HL-60 (cell line): ENCODE results near the gene FN1.

Source experiments
- DNase-seq, 2 experiments: peaks; one replicate each; pipeline ENCODE4 v3.0.0-alpha.2; 2010 to 2020; ENCODE audit warnings: low read depth in 1 of 2, low spot score in 1 of 2
- H3K27ac ChIP-seq: fragments of 250-450 bp; sonication (Bioruptor Pico); replicated peaks from 2 replicates; pipeline ENCODE4 v1.5.1; 2020; ENCODE audit warnings: mild to moderate bottlenecking, moderate library complexity
- H3K27me3 ChIP-seq: fragments of 250-450 bp; sonication (Bioruptor Pico); 2 replicates; pipeline ENCODE4 v1.5.1; 2021; ENCODE audit warnings: mild to moderate bottlenecking, moderate library complexity; ENCODE audit not compliant: insufficient read depth, poor library complexity, severe bottlenecking
- H3K4me3 ChIP-seq: replicated peaks from 2 replicates; pipeline ENCODE4 v1.5.1; 2011; ENCODE audit warnings: mild to moderate bottlenecking, control low read depth, low read length; ENCODE audit not compliant: insufficient read depth
- GABPA ChIP-seq: IDR thresholded peaks from 2 replicates; pipeline ENCODE4 v1.6.1; 2012; ENCODE audit warnings: low read depth
- POLR2AphosphoS5 ChIP-seq: IDR thresholded peaks from 2 replicates; pipeline ENCODE4 v1.6.1; 2012; ENCODE audit warnings: low read depth
- SPI1 ChIP-seq: IDR thresholded peaks from 2 replicates; pipeline ENCODE4 v1.6.1; 2012; ENCODE audit warnings: low read depth, mild to moderate bottlenecking, borderline replicate concordance
- TF ChIP-seq, protein P1 (sequence below): IDR thresholded peaks from 2 replicates; pipeline ENCODE4 v1.6.1; 2012; ENCODE audit warnings: low read depth; ENCODE audit not compliant: insufficient replicate concordance
- TF ChIP-seq, protein P2 (sequence below): IDR thresholded peaks from one replicate; pipeline ENCODE4 v1.5.1; 2011; ENCODE audit warnings: low read length, control low read depth, inconsistent platforms; ENCODE audit not compliant: insufficient read depth

The FN1 gene

DNA sequence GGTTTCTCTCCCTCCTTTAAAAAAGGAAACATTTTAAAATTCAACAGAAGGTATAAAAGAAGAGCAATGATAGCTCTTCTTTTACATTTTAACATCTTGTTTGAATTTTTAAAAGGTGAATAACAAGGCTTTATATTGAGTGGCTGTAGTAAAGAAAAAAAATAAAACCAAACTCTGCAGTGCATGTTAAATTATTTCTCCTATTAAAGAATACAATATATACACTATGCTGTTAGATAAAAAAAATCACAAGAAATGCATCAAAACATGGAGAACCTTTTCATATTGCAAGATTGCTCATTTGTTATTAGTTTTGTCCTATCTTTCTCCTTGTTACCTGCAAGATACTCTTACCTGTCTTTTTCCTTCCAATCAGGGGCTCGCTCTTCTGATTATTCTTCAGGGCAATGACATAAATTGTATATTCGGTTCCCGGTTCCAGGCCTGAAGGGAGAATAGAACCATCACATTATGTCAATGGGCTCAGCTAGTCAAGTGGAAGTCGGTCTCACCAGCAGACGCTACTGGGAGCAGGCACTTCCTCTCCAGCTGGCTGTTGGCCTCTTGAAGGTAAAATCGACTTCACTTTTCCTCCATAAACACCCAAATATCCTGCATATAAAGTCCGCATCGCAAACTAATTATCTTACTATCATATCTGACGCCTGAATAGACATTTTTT lies 62.8 kb downstream of the FN1 start:
- H3K4me3 ChIP-seq: no peak overlapping the region
- no peak overlapping the region for H3K27ac ChIP-seq
- TF ChIP-seq, protein P1, sequence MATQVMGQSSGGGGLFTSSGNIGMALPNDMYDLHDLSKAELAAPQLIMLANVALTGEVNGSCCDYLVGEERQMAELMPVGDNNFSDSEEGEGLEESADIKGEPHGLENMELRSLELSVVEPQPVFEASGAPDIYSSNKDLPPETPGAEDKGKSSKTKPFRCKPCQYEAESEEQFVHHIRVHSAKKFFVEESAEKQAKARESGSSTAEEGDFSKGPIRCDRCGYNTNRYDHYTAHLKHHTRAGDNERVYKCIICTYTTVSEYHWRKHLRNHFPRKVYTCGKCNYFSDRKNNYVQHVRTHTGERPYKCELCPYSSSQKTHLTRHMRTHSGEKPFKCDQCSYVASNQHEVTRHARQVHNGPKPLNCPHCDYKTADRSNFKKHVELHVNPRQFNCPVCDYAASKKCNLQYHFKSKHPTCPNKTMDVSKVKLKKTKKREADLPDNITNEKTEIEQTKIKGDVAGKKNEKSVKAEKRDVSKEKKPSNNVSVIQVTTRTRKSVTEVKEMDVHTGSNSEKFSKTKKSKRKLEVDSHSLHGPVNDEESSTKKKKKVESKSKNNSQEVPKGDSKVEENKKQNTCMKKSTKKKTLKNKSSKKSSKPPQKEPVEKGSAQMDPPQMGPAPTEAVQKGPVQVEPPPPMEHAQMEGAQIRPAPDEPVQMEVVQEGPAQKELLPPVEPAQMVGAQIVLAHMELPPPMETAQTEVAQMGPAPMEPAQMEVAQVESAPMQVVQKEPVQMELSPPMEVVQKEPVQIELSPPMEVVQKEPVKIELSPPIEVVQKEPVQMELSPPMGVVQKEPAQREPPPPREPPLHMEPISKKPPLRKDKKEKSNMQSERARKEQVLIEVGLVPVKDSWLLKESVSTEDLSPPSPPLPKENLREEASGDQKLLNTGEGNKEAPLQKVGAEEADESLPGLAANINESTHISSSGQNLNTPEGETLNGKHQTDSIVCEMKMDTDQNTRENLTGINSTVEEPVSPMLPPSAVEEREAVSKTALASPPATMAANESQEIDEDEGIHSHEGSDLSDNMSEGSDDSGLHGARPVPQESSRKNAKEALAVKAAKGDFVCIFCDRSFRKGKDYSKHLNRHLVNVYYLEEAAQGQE: no peak
- TF ChIP-seq GABPA (no peak), SPI1 (no peak; the same call in 1 of the 2 replicates), POLR2AphosphoS5 (no peak)
- TF ChIP-seq, protein P2, sequence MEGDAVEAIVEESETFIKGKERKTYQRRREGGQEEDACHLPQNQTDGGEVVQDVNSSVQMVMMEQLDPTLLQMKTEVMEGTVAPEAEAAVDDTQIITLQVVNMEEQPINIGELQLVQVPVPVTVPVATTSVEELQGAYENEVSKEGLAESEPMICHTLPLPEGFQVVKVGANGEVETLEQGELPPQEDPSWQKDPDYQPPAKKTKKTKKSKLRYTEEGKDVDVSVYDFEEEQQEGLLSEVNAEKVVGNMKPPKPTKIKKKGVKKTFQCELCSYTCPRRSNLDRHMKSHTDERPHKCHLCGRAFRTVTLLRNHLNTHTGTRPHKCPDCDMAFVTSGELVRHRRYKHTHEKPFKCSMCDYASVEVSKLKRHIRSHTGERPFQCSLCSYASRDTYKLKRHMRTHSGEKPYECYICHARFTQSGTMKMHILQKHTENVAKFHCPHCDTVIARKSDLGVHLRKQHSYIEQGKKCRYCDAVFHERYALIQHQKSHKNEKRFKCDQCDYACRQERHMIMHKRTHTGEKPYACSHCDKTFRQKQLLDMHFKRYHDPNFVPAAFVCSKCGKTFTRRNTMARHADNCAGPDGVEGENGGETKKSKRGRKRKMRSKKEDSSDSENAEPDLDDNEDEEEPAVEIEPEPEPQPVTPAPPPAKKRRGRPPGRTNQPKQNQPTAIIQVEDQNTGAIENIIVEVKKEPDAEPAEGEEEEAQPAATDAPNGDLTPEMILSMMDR: no peak
- H3K27me3 ChIP-seq: no peaks in the 10 kb centered on the region
- no peak for DNase-seq

DNA sequence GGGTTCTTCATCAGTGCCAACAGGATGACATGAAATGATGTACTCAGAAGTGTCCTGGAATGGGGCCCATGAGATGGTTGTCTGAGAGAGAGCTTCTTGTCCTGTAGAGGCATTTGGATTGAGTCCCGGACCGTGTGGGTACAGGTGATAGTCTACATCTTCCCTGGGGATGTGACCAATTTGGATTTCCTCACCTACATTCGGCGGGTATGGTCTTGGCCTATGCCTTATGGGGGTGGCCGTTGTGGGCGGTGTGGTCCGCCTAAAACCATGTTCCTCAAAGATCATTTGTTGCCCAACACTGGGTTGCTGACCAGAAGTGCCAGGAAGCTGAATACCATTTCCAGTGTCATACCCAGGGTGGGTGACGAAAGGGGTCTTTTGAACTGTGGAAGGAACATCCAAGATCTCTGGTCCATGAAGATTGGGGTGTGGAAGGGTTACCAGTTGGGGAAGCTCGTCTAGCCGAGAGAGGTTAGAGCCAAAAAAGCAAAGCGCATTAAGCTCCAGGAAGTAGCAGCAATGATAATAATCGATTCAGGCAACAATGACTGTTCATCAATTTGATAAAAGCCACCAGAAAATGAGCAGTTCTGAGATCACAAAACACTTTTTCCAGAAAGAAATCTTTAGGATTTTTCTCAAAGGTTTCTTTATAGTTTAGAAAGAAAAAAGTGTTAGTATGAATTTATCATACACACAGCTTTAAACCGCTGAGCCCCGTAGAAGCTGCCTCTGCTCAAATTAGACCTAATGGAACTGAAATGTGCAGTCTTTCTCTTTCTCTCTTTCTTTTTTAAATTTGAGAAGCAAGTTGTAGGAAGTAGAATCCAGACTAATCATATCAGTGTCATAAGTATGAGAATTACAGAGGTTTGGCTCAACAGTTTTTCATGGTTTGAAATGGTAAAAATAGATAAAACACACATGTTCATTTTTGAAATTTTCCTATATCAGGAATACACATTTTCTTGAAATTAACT lies 63.7 kb downstream of the FN1 start:
- no peak overlapping the region for H3K27ac ChIP-seq
- no peak overlapping the region for H3K4me3 ChIP-seq
- TF ChIP-seq SPI1 (no peak), GABPA (no peak), POLR2AphosphoS5 (no peak)
- TF ChIP-seq, protein P2: no peak
- no peaks in the 10 kb centered on the region for H3K27me3 ChIP-seq
- no peak for DNase-seq

DNA sequence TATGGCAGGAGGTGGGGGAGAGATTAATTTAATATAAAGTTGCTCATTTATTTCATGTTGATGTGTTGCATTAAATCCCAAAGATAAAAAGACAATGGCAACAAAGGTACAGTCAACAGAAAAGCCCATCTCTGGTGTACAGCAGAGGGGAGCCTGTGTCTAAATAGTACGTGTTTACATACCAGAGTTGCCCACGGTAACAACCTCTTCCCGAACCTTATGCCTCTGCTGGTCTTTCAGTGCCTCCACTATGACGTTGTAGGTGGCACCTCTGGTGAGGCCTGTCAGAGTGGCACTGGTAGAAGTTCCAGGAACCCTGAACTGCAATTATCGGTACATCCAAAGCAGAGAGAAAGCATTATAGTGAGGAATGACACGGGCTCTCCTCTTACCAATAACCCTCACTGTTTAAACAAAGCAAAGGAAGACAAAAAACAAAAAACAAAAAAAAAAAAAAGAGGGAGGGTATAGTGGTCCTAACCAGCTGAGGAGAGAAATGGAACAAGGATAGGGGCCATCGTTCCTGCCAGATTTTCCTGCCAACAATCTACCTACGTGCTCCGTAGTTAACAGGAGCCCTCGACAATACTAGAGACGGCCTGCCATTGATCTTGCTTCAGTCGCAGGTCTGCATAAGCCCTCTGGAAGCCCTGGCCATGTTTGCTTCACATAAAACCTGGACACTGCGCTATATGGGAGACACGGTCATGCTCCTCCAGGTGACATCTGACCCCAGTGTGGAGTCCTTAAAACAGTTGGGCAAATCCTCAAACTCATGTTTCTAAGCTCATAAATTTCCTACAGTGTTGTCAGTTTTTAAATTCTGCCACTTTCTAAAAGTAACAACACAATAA lies 65.5 kb downstream of the FN1 start:
- H3K4me3 ChIP-seq: no peak overlapping the region
- H3K27me3 ChIP-seq: no peaks in the 10 kb centered on the region
- TF ChIP-seq GABPA (no peak), SPI1 (no peak)
- no peak for DNase-seq
- H3K27ac ChIP-seq: no peak overlapping the region

DNA sequence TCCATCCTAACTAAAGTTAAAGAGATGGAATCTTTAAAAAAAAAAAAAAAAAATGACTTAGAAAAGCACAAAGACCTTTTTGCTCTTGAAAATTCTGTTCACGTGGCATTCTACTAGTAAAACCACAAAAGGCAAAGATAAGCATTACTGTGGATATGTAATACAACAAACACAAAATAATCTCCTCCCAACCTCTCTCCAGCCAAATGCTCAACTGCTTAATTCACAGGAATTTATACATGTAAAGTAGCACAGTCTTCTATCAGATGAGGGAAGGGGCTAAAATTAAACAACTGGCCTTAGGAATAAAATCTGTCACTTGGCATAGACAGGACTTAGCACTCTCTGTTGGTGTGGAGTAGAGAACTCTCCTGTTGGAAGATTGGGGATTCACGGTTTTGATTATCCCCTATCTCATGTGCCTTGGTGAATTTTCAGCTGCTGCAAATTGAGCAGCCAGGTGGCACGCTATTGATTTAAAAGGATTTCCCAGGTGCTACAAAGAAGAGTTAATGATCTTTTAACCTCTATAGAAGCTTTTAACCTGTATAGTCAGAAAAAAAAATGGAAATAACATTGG lies 66.6 kb downstream of the FN1 start:
- no peak for DNase-seq
- TF ChIP-seq SPI1 (no peak), POLR2AphosphoS5 (no peak), GABPA (no peak)
- TF ChIP-seq, protein P1: no peak
- TF ChIP-seq, protein P2: no peak

More for the DNA sequence above, 66.6 kb downstream of the FN1 start:
- H3K4me3 ChIP-seq: no peak overlapping the region
- no peaks in the 10 kb centered on the region for H3K27me3 ChIP-seq
- H3K27ac ChIP-seq: no peak overlapping the region
